Lower leg skin (tissue), 3 donors: ENCODE results near the gene MINK1.

ENCODE experiments used
- CTCF ChIP-seq, 3 donors: fragments of 450-650 bp; IDR thresholded peaks; one replicate each; pipeline ENCODE4 v1.5.1; 2016; ENCODE audit warnings: antibody characterized with exemption in 3 of 3, mild to moderate bottlenecking in 3 of 3, moderate library complexity in 2 of 3
- POLR2A ChIP-seq, 2 donors: fragments of 450-650 bp; IDR thresholded peaks; one replicate each; pipeline ENCODE4 v1.6.1; 2016 to 2017; ENCODE audit warnings: antibody characterized with exemption in 2 of 2, mild to moderate bottlenecking in 1 of 2, moderate library complexity in 1 of 2

GRCh38 chr17:4789951-4790704 is 43.0 kb upstream of the MINK1 start:
- TF ChIP-seq POLR2A (IDR thresholded peaks at IDR 0.05) = peak in 1 of 2 donors; percentile 48
- TF ChIP-seq CTCF (IDR thresholded peaks at IDR 0.05) = peak in 1 of 3 donors; percentile 23
